GM06990 (cell line): ENCODE data around the gene MYL7.

Experiments
- DNase-seq: peaks from one replicate; pipeline ENCODE4 v3.0.0-alpha.2; 2011; ENCODE audit not compliant: insufficient read length; ENCODE audit errors: extremely low read depth
- H3K27me3 ChIP-seq: replicated peaks from 2 replicates; pipeline ENCODE4 v1.6.0; 2011; ENCODE audit warnings: low read length; ENCODE audit not compliant: control insufficient read depth, insufficient read depth
- H3K36me3 ChIP-seq: 2 replicates; pipeline ENCODE4 v1.5.1; 2011; ENCODE audit warnings: low read length; ENCODE audit not compliant: control insufficient read depth, insufficient read depth
- H3K4me3 ChIP-seq: replicated peaks from 2 replicates; pipeline ENCODE4 v1.5.1; 2011; ENCODE audit warnings: low read depth, mild to moderate bottlenecking, control low read depth, low read length
- CTCF ChIP-seq: IDR thresholded peaks from 2 replicates; pipeline ENCODE4 v1.5.1; 2011; ENCODE audit warnings: low read length, control low read depth, mild to moderate bottlenecking, inconsistent platforms; ENCODE audit not compliant: insufficient read depth, poor library complexity, severe bottlenecking

The MYL7 gene

DNA sequence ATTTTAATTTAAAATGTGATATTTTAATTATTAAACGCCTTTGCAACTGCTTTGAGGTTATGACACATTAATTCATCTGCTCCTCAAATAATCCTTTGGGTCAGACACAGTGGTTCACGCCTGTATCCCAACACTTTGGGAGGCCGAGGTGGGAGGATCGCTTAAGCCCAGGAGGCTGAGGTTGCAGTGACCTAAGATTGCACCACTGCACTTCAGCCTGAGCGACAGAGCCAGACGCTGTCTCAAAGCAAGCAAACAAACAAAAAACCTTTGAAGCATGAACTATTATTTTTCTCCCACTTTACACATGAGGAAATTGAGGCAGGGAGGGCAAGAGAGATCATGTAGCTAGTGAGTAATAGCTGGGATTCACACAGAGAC lies 16.3 kb downstream of the MYL7 start:
- Histone ChIP-seq H3K27me3 (no peaks in the 10 kb centered on the region), H3K4me3 (no peak overlapping the region), H3K36me3 (peaks cover 8% of the 10 kb centered on the region)
- no peak for TF ChIP-seq CTCF
- no peak for DNase-seq

GRCh38 chr7:44123190-44124003 lies 17.7 kb downstream of the MYL7 start, which contains the start of gene POLD2:
TSS of gene POLD2 (minus strand) at chr7:44123548. CDS start at chr7:44122053, 1,495 bp downstream.
- Histone ChIP-seq H3K4me3 (peak within 1 kb of the TSS; percentile 91), H3K27me3 (no peaks in the 10 kb centered on the region), H3K36me3 (peaks cover 13% of the 10 kb centered on the region)
- TF ChIP-seq CTCF, result no peak
- DNase-seq, result peak; percentile 96

GRCh38 chr7:44122529-44122928 lies 18.6 kb downstream of the MYL7 start:
- Histone ChIP-seq H3K27me3 (no peaks in the 10 kb centered on the region), H3K36me3 (peaks cover 20% of the 10 kb centered on the region), H3K4me3 (peak overlapping the region; percentile 91)
- TF ChIP-seq CTCF, result no peak
- no peak for DNase-seq

GRCh38 chr7:44121761-44122420 lies 19.2 kb downstream of the MYL7 start:
- TF ChIP-seq CTCF, result no peak
- peaks cover 23% of the 10 kb centered on the region for H3K36me3 ChIP-seq
- DNase-seq, result no peak
- H3K27me3 ChIP-seq, result no peaks in the 10 kb centered on the region
- H3K4me3 ChIP-seq, result no peak overlapping the region

DNA sequence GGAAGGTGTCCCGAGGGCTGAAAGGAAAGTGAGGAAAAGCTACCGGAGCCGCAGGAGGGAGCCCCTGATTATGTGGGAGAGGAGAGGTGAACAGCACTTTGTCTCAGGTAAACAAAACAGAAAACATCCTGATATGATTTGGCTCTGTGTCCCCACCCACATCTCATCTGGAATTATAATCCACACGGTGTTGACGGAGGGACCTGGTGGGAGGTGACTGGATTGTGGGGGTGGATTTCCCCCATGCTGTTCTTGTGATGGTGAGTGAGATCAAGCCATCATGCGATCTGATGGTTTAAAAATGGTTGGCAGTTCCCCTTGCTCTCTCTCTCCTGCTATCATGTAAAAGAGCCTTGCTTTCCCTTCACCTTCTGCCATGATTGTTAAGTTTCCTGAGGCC lies 20.7 kb downstream of the MYL7 start:
- Histone ChIP-seq H3K36me3 (peaks cover 31% of the 10 kb centered on the region), H3K4me3 (no peak overlapping the region), H3K27me3 (no peaks in the 10 kb centered on the region)
- no peak for DNase-seq
- no peak for TF ChIP-seq CTCF
